SK-N-SH treated with all-trans-retinoic acid at 6 μM for 48 hours (cell line): ENCODE measurements around the gene DYNC2I2.

Experiments
- ATAC-seq: fragments of 200-7000 bp; cut with Tn5 transposase; 3 replicates; pipeline ENCODE4 v1.9.1; 2020; ENCODE audit warnings: mild to moderate bottlenecking, moderate library complexity
- BACH2 ChIP-seq: fragments of 250-450 bp; sonication (Bioruptor Pico); IDR thresholded peaks from 2 replicates; pipeline ENCODE4 v1.9.0; 2021; ENCODE audit warnings: mild to moderate bottlenecking, borderline replicate concordance
- CSDC2 ChIP-seq: fragments of 250-450 bp; sonication (Bioruptor Pico); IDR thresholded peaks from 2 replicates; pipeline ENCODE4 v1.5.0; 2020; ENCODE audit warnings: mild to moderate bottlenecking, moderate library complexity
- CSRNP3 ChIP-seq: fragments of 250-450 bp; sonication (Bioruptor Pico); IDR thresholded peaks from 2 replicates; pipeline ENCODE4 v1.5.1; 2021; ENCODE audit warnings: mild to moderate bottlenecking, moderate library complexity
- ESRRG ChIP-seq: fragments of 250-450 bp; sonication (Bioruptor Pico); IDR thresholded peaks from 2 replicates; pipeline ENCODE4 v1.6.1; 2021; ENCODE audit warnings: mild to moderate bottlenecking
- GLIS3 ChIP-seq: fragments of 250-450 bp; sonication (Bioruptor Pico); IDR thresholded peaks from 2 replicates; pipeline ENCODE4 v1.5.0; 2020; ENCODE audit warnings: mild to moderate bottlenecking, moderate library complexity
- ISL1 ChIP-seq: fragments of 250-450 bp; sonication (Bioruptor Pico); IDR thresholded peaks from 2 replicates; pipeline ENCODE4 v2.1.2; 2022; ENCODE audit warnings: mild to moderate bottlenecking, moderate library complexity
- OSR1 ChIP-seq: fragments of 250-450 bp; sonication (Bioruptor Pico); IDR thresholded peaks from 2 replicates; pipeline ENCODE4 v1.8.0; 2022; ENCODE audit warnings: moderate library complexity, mild to moderate bottlenecking, inconsistent platforms
- PATZ1 ChIP-seq: fragments of 250-450 bp; sonication (Bioruptor Pico); IDR thresholded peaks from 2 replicates; pipeline ENCODE4 v1.8.0; 2020; ENCODE audit warnings: mild to moderate bottlenecking, moderate library complexity, borderline replicate concordance
- RARB ChIP-seq: fragments of 250-450 bp; sonication (Bioruptor Pico); IDR thresholded peaks from 2 replicates; pipeline ENCODE4 v1.8.0; 2021; ENCODE audit warnings: mild to moderate bottlenecking, moderate library complexity
- SNAI2 ChIP-seq: fragments of 250-450 bp; sonication (Bioruptor Pico); IDR thresholded peaks from 2 replicates; pipeline ENCODE4 v1.5.0; 2020; ENCODE audit warnings: mild to moderate bottlenecking, moderate library complexity
- TCF4 ChIP-seq: fragments of 250-450 bp; sonication (Bioruptor Pico); IDR thresholded peaks from 2 replicates; pipeline ENCODE4 v1.8.0; 2021; ENCODE audit warnings: mild to moderate bottlenecking, moderate library complexity, borderline replicate concordance
- TOX ChIP-seq: fragments of 250-450 bp; sonication (Bioruptor Pico); IDR thresholded peaks from 2 replicates; pipeline ENCODE4 v1.8.0; 2021; ENCODE audit warnings: mild to moderate bottlenecking, moderate library complexity, borderline replicate concordance
- ZC3H10 ChIP-seq: fragments of 250-450 bp; sonication (Bioruptor Pico); IDR thresholded peaks from 2 replicates; pipeline ENCODE4 v1.5.1; 2021; ENCODE audit warnings: mild to moderate bottlenecking, moderate library complexity
- ZFP3 ChIP-seq: fragments of 250-450 bp; sonication (Bioruptor Pico); IDR thresholded peaks from 2 replicates; pipeline ENCODE4 v1.5.0; 2020; ENCODE audit warnings: mild to moderate bottlenecking, moderate library complexity
- ZFP30 ChIP-seq: fragments of 450-650 bp; formaldehyde crosslinking; IDR thresholded peaks from 2 replicates; pipeline ENCODE4 v1.5.0; 2022; ENCODE audit warnings: mild to moderate bottlenecking, moderate library complexity
- ZNF70 ChIP-seq: fragments of 450-650 bp; formaldehyde crosslinking; IDR thresholded peaks from 2 replicates; pipeline ENCODE4 v1.5.0; 2020; ENCODE audit warnings: mild to moderate bottlenecking, moderate library complexity
- ZNF8 ChIP-seq: fragments of 450-650 bp; formaldehyde crosslinking; IDR thresholded peaks from 2 replicates; pipeline ENCODE4 v1.5.0; 2020; ENCODE audit warnings: mild to moderate bottlenecking, moderate library complexity
- TF ChIP-seq, protein P1 (sequence below): fragments of 250-450 bp; sonication (Bioruptor Pico); IDR thresholded peaks from 2 replicates; pipeline ENCODE4 v1.5.1; 2020; ENCODE audit warnings: low read depth, mild to moderate bottlenecking, moderate library complexity
- TF ChIP-seq, protein P2 (sequence below): fragments of 250-450 bp; sonication (Bioruptor Pico); IDR thresholded peaks from 2 replicates; pipeline ENCODE4 v1.5.0; 2020; ENCODE audit warnings: mild to moderate bottlenecking, moderate library complexity
- TF ChIP-seq, protein P3 (sequence below): fragments of 250-450 bp; sonication (Bioruptor Pico); IDR thresholded peaks from 2 replicates; pipeline ENCODE4 v1.8.0; 2021; ENCODE audit warnings: low read depth, mild to moderate bottlenecking, moderate library complexity, borderline replicate concordance

Gene DYNC2I2

GRCh38 chr9:128690684-128691034, 34.0 kb upstream of the DYNC2I2 start:
- TF ChIP-seq PATZ1 (CRISPR knock-in tag) = no peak
- ATAC-seq = no peak

DNA sequence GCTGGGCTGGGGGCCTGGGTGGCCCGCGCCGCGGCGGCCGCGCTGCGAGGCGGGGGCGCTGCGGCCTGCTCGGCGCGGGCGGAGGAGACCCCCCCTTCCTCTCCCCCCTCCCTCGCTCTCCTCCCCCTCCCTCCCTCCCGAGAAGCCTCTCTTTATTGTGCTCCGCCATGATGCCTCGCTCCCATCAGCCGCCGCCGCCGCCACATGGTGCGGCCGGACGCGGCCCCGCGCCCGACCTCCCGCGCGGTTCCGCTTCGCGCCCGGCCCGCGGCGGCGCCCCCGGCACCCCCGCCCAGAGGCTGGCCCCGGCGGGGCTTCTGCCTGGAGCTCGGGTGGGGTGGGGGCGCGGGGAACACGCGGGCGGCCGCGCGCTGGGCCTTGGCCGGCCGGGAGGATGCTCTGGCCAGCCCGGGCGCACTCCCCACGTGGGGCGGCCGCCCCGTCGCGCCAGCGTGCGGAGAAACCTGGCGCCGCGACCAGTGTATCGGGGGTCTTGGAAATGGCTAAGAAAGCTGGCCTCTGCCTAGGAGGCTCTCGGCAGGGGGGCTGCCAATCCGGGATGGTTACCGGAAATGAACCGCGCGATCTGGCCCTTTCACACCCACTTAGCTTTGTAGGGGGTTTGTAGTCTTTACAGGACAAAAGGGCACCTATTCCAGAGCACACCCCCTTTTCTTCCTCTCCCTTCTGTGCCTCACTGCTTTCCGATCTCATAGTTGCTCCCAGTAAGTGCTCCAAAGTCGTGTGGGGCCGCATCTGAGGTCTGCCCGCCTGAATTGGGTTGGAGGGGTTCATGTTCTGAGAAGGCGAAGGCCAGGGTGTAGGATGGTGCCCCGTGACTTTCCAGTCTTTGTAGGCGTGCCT, 33.4 kb upstream of the DYNC2I2 start:
- no peak for TF ChIP-seq ZNF8 (CRISPR knock-in tag)
- TF ChIP-seq CSRNP3 (CRISPR knock-in tag) = no peak
- no peak for TF ChIP-seq RARB (CRISPR knock-in tag)
- TF ChIP-seq ISL1 (CRISPR knock-in tag) = no peak
- ATAC-seq = peak; percentile 6; the same call in 1 of the 3 replicates

GRCh38 chr9:128689293-128689774, 32.7 kb upstream of the DYNC2I2 start:
- peak; percentile 34 for ATAC-seq
- TF ChIP-seq TOX (CRISPR knock-in tag) (no peak), ZFP30 (CRISPR knock-in tag) (no peak), ZNF70 (CRISPR knock-in tag) (no peak), ZNF8 (CRISPR knock-in tag) (no peak), TCF4 (no peak), ZFP3 (CRISPR knock-in tag) (no peak), SNAI2 (no peak), ZC3H10 (no peak), BACH2 (CRISPR knock-in tag) (no peak), RARB (CRISPR knock-in tag) (no peak), OSR1 (no peak), ESRRG (CRISPR knock-in tag) (no peak)
- TF ChIP-seq, protein P1, sequence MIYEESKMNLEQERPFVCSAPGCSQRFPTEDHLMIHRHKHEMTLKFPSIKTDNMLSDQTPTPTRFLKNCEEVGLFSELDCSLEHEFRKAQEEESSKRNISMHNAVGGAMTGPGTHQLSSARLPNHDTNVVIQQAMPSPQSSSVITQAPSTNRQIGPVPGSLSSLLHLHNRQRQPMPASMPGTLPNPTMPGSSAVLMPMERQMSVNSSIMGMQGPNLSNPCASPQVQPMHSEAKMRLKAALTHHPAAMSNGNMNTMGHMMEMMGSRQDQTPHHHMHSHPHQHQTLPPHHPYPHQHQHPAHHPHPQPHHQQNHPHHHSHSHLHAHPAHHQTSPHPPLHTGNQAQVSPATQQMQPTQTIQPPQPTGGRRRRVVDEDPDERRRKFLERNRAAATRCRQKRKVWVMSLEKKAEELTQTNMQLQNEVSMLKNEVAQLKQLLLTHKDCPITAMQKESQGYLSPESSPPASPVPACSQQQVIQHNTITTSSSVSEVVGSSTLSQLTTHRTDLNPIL (CRISPR knock-in tag) = no peak

- peak; percentile 93 for ATAC-seq
- TF ChIP-seq OSR1 (no peak), GLIS3 (CRISPR knock-in tag) (no peak), TOX (CRISPR knock-in tag) (no peak), SNAI2 (no peak), ISL1 (CRISPR knock-in tag) (no peak), ZC3H10 (no peak), ESRRG (CRISPR knock-in tag) (no peak), CSDC2 (CRISPR knock-in tag) (no peak), ZFP3 (CRISPR knock-in tag) (no peak), BACH2 (CRISPR knock-in tag) (no peak), PATZ1 (CRISPR knock-in tag) (no peak), ZNF70 (CRISPR knock-in tag) (no peak), CSRNP3 (CRISPR knock-in tag) (no peak)
- TF ChIP-seq, protein P2, sequence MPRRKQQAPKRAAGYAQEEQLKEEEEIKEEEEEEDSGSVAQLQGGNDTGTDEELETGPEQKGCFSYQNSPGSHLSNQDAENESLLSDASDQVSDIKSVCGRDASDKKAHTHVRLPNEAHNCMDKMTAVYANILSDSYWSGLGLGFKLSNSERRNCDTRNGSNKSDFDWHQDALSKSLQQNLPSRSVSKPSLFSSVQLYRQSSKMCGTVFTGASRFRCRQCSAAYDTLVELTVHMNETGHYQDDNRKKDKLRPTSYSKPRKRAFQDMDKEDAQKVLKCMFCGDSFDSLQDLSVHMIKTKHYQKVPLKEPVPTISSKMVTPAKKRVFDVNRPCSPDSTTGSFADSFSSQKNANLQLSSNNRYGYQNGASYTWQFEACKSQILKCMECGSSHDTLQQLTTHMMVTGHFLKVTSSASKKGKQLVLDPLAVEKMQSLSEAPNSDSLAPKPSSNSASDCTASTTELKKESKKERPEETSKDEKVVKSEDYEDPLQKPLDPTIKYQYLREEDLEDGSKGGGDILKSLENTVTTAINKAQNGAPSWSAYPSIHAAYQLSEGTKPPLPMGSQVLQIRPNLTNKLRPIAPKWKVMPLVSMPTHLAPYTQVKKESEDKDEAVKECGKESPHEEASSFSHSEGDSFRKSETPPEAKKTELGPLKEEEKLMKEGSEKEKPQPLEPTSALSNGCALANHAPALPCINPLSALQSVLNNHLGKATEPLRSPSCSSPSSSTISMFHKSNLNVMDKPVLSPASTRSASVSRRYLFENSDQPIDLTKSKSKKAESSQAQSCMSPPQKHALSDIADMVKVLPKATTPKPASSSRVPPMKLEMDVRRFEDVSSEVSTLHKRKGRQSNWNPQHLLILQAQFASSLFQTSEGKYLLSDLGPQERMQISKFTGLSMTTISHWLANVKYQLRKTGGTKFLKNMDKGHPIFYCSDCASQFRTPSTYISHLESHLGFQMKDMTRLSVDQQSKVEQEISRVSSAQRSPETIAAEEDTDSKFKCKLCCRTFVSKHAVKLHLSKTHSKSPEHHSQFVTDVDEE = no peak
- TF ChIP-seq, protein P3, sequence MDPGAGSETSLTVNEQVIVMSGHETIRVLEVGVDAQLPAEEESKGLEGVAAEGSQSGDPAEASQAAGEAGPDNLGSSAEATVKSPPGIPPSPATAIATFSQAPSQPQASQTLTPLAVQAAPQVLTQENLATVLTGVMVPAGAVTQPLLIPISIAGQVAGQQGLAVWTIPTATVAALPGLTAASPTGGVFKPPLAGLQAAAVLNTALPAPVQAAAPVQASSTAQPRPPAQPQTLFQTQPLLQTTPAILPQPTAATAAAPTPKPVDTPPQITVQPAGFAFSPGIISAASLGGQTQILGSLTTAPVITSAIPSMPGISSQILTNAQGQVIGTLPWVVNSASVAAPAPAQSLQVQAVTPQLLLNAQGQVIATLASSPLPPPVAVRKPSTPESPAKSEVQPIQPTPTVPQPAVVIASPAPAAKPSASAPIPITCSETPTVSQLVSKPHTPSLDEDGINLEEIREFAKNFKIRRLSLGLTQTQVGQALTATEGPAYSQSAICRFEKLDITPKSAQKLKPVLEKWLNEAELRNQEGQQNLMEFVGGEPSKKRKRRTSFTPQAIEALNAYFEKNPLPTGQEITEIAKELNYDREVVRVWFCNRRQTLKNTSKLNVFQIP (CRISPR knock-in tag) = no peak
Observed at GRCh38 chr9:128688501-128689292, 32.0 kb upstream of the DYNC2I2 start, which contains the start of gene SET. Gene SET (plus strand): TSS chr9:128689222. CDS start chr9:128689583, 361 bp downstream.
